ENCODE data around the gene IFNA5.

DNA sequence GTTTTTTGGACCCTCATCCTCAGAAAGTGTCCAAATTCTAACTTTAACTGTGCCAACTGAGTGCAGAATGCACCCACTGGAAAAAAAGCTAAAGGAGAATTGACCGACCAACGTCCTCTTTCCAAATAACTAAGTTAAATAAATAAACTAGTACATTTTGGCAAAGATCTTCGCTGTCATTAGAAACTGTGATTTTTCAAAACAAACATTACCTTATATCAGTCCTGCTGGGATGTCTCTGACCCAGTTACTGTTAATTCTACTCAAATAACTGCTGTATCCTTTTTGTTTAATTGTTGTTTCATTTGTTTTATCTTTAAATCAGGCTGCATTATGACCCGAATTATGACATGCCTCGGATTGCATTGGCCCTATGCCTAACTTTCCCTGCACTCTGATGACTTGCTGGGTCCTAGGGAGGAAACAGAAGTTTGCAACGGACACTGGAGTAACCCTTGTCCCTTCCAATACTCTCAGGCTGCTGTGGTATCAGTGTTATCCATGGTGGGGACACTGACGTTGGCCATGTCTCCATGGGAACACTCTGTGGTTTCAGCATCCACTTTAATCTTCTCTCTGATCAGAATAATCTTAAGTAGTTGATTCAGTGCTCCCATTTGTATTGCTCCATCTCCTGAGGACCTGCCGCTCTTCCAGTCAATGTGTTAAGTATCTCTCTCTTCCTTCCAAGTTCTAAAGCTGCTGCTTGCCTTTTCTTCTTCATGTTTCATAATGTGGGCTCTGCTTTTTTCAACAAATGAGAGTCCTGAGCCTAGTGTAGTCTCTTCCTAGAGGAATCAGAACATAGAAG lies 11.1 kb upstream of the IFNA5 start:
- no peak for TF ChIP-seq NFE2L2 (conservative IDR thresholded peaks at IDR 0.05; ENCODE audit: low read length)
- no peak for TF ChIP-seq SMC3 (IDR thresholded peaks at IDR 0.05)
- TF ChIP-seq, protein P1, sequence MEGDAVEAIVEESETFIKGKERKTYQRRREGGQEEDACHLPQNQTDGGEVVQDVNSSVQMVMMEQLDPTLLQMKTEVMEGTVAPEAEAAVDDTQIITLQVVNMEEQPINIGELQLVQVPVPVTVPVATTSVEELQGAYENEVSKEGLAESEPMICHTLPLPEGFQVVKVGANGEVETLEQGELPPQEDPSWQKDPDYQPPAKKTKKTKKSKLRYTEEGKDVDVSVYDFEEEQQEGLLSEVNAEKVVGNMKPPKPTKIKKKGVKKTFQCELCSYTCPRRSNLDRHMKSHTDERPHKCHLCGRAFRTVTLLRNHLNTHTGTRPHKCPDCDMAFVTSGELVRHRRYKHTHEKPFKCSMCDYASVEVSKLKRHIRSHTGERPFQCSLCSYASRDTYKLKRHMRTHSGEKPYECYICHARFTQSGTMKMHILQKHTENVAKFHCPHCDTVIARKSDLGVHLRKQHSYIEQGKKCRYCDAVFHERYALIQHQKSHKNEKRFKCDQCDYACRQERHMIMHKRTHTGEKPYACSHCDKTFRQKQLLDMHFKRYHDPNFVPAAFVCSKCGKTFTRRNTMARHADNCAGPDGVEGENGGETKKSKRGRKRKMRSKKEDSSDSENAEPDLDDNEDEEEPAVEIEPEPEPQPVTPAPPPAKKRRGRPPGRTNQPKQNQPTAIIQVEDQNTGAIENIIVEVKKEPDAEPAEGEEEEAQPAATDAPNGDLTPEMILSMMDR (IDR thresholded peaks at IDR 0.05): no peak
- no peak for TF ChIP-seq EP300 (IDR thresholded peaks at IDR 0.05)
- no peak for TF ChIP-seq RAD21 (conservative IDR thresholded peaks at IDR 0.05 in 1 of 2, IDR thresholded peaks at IDR 0.05 in 1 of 2)
- TF ChIP-seq POLR2A (IDR thresholded peaks at IDR 0.05; ENCODE audit: low read length): no peak
- no peak for TF ChIP-seq CEBPB (IDR thresholded peaks at IDR 0.05)
- no peak for TF ChIP-seq RFX5 (IDR thresholded peaks at IDR 0.05)
- no peak for TF ChIP-seq ESRRA (IDR thresholded peaks at IDR 0.05; ENCODE audit: borderline replicate concordance, low read length)
- no peak for TF ChIP-seq HOXA7 (CRISPR knock-in tag; IDR thresholded peaks at IDR 0.05)

Data from A549 (cell line).